Astrocyte (in vitro differentiated cells and primary cell): ENCODE data around the gene VN1R5.

Experiments used
- EZH2 ChIP-seq: IDR thresholded peaks from 2 replicates; pipeline ENCODE4 v1.6.1; 2012; ENCODE audit warnings: mild to moderate bottlenecking, low read length, inconsistent platforms; ENCODE audit not compliant: insufficient read depth
- TF ChIP-seq, protein P1 (sequence below): IDR thresholded peaks from 2 replicates; pipeline ENCODE4 v1.5.1; 2011; ENCODE audit warnings: low read depth, mild to moderate bottlenecking, inconsistent platforms, low read length, moderate library complexity; ENCODE audit not compliant: insufficient read depth

DNA sequence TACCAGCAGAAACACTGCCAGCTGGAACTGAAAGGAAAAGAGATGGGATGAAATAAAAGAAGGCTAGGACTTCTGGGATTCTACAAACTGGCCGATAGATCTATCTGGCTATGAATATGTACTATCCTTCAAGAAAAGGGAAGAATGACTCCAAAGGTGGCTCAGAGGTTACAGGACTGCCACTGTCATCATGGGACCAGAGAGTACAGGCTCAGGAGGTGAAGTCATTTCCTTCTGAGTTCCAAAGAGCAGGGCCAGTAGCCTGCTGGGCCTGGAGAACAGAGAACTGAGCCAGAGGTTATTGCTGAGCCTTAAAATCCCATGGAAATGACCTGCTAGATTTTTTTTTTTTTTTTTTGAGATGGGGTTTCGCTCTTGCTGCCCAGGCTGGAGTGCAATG, 48.2 kb downstream of the VN1R5 start:
- TF ChIP-seq, protein P1, sequence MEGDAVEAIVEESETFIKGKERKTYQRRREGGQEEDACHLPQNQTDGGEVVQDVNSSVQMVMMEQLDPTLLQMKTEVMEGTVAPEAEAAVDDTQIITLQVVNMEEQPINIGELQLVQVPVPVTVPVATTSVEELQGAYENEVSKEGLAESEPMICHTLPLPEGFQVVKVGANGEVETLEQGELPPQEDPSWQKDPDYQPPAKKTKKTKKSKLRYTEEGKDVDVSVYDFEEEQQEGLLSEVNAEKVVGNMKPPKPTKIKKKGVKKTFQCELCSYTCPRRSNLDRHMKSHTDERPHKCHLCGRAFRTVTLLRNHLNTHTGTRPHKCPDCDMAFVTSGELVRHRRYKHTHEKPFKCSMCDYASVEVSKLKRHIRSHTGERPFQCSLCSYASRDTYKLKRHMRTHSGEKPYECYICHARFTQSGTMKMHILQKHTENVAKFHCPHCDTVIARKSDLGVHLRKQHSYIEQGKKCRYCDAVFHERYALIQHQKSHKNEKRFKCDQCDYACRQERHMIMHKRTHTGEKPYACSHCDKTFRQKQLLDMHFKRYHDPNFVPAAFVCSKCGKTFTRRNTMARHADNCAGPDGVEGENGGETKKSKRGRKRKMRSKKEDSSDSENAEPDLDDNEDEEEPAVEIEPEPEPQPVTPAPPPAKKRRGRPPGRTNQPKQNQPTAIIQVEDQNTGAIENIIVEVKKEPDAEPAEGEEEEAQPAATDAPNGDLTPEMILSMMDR = no peak
- TF ChIP-seq EZH2 = no peak
